ENCODE data around the gene KDM4C.
"Not testable (repeated sequence)": the region's sequence is repeated elsewhere in the genome, so short reads cannot be mapped to it uniquely, and the experiment has no call there.

KDM4C gene

DNA sequence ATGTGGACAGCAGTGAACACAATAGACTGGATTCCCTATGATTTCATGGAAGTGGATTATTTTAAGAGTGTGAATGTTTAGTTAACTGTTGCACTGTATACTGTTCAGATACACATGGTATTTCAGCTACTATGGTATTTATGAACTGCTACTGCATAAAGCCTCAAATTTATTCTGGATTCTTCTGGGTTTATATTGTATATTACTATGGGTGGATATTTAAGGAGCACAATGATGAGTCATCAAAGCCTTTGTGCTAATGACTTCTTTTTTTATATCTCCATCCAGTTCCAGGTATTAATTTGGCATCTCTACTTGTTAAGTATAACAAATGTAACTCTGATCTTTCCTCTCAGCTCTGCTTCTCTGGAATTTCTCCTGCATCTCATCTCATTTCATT is 6.8 kb downstream of the KDM4C start:
- no peak for DNase-seq

- no peak for DNase-seq
These were observed 7.2 kb downstream of the KDM4C start for GRCh38 chr9:6764950-6765349.

- DNase-seq: no peak
These were observed 7.6 kb downstream of the KDM4C start for GRCh38 chr9:6765396-6765795.

DNA sequence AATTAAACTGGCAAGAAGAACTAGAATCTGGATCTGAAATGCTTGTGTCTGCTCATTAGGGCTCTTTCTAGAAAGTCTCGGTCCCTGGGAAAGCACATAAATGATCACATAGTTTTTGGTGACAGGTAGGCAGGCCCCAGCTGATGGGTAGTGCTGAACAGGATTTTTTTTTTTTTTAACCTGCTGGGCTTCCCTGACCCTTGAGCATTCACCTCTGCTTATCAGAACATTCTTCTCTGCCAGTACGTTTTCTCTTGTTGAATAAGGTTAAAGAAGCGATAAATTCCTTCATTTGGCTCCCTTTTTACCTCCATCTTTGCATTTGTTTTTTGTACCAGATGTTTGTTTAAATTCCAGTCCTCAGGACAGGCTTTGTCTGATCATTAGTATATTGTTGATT is 8.8 kb downstream of the KDM4C start:
- no peak for DNase-seq

DNA sequence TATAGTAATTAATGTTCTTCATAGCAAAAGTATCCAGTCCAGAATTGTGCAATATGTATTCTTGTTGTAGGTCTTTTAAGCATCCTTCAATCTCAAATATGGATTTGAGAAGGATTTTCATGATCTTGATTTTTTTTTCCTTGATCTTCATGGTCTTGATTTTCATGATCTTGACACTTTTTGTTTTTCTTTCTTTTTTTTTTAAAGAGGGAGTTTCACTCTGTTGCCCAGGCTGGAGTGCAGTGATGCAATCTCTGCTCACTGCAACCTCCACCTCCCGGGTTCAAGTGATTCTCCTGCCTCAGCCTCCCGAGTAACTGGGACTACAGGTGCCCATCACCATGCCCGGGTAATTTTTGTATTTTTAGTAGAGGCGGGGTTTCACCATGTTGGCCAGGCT is 10.8 kb downstream of the KDM4C start:
- DNase-seq: not testable (repeated sequence)

GRCh38 chr9:6771722-6772121 is 13.9 kb downstream of the KDM4C start:
- no peak for DNase-seq

DNA sequence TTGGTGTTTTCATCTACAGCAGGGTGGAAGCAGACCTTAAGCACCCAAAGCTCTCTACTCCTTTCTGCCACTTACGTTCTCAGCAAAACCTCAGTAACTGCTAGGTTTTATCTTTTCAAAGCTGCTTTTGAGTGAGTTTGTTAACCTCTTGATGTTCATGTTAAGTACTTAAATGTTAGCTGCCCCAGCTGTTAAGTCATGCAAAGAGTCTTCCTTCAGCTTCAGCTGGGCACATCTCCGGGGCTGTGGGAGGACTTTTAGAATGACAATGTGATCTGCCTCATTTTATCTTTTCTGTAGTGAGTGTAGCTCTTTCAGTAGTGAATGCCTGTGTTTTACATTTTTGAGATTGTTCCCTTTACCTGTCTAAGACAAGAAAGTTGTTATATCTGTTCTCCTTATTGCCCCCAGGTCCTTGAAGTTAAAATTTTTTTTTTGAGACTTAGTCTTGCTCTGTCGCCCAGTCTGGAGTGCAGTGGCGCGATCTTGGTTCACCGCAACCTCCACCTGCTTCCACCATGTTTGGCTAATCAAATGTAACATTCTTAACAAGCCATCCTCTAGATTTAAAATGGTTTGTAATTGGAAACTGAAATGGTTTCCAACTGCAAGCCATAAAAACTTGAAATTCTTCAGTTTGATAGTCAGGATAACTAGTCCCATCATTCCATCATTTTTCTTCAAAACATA is 19.6 kb downstream of the KDM4C start:
- DNase-seq: no peak

- no peak for DNase-seq
These were observed 21.9 kb downstream of the KDM4C start for GRCh38 chr9:6779417-6780241.

DNA sequence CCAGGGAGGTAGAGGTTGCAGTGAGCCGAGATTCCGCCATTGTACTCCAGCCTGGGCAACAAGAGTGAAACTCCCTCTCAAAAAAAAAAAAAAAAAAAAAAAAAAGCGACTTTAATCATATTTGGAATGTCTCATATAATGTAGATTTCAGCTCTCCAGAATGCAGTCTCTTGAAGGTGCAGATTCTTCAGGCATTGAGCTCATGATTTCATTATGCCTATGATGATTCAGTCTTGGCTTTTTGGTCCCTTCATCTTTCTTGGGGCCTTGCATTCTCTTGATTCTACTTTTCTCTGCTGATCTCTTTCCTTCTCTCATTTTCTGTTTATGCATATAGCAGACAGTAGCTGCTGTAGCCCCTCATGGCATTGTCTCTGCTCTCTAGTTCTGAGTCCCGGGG is 22.9 kb downstream of the KDM4C start:
- DNase-seq: no peak

- DNase-seq: no peak
These were observed 23.7 kb downstream of the KDM4C start for GRCh38 chr9:6781476-6781875.

DNA sequence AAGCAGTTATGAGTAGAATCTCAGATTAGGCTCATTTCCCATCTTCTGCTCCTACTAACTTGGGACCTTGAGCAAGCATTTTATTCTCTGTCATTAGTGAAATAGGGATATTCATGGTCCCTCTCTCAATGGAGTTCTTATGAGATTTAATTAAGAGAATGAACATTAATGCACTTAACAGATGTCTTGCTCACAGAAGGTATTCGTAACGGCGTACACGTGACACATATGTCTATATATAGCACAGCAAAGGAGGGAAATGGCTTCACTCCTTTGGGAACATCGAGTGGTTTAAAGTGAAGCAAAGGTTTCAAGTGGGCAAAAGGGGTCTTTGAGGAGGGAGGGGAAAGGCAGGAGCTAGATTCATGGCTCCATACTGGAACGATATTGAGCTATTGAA is 24.6 kb downstream of the KDM4C start:
- DNase-seq: no peak

GRCh38 chr9:6782981-6783380 is 25.2 kb downstream of the KDM4C start:
- DNase-seq: no peak

GRCh38 chr9:6783753-6784152 is 26.0 kb downstream of the KDM4C start:
- no peak for DNase-seq

GRCh38 chr9:6785682-6786081 is 27.9 kb downstream of the KDM4C start:
- DNase-seq: no peak

DNA sequence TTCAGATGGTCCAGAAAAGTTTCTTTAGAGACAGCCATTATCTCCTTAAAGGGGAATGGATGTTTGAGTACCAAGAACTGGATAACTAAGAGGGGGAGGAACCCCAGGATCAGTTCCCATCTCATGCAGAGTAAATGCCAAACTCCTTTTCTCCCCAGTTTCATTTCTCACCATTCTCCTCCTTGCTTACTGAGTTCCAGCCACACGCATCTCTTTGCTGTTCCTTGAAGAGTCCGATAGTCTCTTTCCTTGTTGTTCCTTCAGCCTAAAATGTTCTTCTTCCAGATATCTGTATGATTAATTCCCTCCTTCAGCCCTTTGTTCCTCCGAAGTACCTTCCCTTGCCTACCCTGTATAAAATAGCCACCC is 30.0 kb downstream of the KDM4C start:
- no peak for DNase-seq

- DNase-seq: no peak
These were observed 30.6 kb downstream of the KDM4C start for GRCh38 chr9:6788162-6789016.

DNA sequence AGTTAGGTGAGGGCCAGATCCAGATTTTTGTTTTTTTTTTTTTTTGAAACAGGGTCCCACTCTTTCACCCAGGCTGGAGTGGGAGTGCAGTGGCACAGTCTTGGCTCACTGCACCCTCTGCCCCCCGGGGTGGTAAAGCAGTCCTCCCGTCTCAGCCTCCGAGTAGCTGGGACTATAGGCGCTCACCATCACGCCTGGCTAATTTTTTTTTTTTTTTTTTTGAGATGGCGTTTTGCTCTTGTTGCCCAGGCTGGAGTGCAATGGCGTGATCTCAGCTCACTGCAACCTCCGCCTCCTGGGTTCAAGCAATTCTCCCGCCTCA is 31.2 kb downstream of the KDM4C start:
- not testable (repeated sequence) for DNase-seq

DNA sequence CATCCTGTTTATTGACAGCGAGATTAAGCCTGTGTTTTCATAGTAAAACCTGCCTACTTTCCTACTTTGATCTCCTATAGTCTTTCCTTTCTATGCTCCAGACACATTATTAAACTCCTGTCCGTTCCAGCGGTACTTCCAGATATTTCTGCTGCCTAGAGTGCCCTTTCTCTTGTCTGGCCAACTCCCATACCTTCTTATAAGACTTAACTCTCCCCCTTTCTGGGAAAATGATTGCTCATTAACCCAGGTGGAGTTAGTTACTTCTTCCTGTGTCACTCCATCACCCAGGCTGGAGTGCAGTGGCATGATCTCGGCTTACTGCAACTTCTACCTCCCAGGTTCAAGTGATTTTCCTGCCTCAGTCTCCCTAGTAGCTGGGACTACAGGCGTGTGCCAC is 33.1 kb downstream of the KDM4C start:
- DNase-seq: no peak

- DNase-seq: no peak
These were observed 35.4 kb downstream of the KDM4C start for GRCh38 chr9:6793203-6793602.

DNA sequence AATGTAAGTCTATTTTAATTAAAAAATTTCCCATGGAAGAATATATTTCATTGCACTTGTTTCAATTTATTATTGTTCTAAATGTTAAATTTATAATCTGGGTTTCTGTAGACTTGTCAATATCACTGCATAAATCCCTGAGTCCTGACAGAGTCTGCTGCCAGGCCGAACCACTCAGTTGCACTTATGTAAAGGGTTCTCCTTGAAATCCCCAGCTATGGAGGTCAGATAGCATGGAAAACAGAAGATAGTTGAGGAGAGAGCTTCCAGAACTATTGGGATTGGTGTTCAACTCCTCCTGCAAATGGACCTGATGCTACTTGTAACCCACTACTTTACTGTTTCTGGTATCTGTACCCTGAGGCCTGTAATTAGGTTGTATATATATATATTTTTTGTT is 37.2 kb downstream of the KDM4C start:
- DNase-seq: no peak

GRCh38 chr9:6802926-6803325 is 45.2 kb downstream of the KDM4C start:
- DNase-seq: no peak

GRCh38 chr9:6805532-6805931 is 47.8 kb downstream of the KDM4C start:
- no peak for DNase-seq

DNA sequence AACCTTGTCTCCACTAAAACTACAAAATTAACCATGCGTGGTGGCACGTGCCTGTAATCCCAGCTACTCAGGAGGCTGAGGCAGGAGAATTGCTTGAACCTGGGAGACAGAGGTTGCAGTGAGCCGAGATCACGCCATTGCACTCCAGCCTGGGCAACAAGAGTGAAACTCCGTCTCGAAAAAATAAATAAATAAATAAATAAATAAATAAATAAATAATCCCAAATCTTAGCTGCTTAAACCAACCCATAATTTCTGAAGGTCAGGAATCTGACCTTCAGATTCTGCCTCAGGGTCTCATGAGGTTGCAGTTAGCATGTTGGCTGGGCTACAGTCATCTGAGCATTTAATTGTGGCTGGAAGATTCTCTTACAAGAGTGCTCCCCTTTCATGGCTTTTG is 48.5 kb downstream of the KDM4C start:
- DNase-seq: not testable (repeated sequence)

GRCh38 chr9:6807669-6808068 is 49.9 kb downstream of the KDM4C start:
- not testable (repeated sequence) for DNase-seq
